HG03066 (cell line): Measurements from ENCODE around the gene GPRIN3.
"Not testable (repeated sequence)": the region's sequence is repeated elsewhere in the genome, so short reads cannot be mapped to it uniquely, and the experiment has no call there.

Source experiments
- ATAC-seq: cut with Tn5 transposase; IDR thresholded peaks from one replicate; pipeline ENCODE4 v1.9.1; 2021; ENCODE audit warnings: low read depth; ENCODE audit not compliant: unreplicated experiment

GPRIN3 gene

DNA sequence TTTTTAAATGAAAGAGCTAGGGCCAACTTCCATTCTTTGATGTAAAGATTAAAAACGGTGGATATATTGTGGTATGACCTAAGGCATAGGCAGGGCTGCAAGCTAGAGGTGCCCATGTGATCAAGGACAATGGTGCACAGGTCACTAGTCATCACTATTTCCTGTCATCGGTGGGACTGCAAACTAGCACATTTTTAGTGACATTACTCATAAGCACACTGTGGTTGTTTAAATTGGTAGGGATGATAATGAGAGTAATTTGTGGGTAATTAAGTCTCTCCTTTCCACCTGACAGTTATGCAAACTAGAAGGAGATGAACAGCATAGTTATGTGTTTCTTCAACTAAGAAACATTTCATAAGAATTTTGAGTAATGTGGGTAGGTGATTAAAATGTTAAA is 85.4 kb downstream of the GPRIN3 start:
- no peak for ATAC-seq

DNA sequence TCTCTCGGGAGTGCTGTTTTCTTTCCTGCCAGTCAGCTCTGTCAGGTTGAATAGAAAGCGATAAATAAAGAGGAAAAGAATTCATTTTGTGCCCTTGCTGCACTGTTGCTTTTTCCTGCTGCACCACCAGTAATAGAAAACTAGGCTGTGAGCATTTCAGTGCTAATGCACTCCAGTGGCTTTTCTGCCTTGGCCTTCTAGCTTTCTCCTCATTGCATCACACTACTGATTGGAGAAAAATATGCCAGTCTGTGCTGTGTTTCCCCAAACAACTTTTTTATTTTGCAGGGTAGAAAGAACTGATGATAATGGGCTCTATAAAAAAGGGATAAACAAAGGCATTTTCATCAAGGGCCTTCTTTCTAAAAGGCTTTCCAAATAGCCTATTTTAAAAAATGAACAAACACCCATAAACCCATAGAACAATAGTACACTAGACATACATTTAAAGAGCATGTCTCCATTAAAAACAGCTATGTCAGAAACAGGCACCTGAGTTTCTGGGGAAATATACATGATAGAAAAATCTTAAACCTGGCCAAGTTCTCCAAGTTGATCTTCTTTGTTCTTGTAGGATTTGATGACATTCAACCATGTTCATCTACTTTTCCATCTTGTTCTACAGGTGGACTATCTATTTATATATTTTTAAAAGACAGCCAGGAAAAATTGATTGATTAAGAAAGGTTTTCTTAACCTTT is 86.3 kb downstream of the GPRIN3 start:
- ATAC-seq, result no peak

DNA sequence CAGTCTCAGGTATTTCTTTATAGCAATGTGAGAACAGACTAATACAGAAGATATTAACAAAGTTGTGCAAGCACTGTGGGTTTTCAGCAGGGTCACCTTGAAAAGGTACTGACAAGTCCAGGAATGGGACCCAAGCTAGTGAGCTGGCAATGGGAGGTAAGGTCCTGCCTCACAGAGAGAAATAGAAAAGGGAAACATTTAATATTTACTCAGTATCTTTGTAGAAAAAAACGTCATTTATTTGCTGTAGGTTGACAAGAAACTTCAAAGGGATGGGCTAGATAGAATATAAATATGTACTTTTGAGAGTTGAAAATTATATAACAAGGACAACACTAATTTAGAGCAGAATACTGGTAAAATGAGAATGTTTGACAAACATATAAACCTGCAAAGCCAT is 89.0 kb downstream of the GPRIN3 start:
- no peak for ATAC-seq

DNA sequence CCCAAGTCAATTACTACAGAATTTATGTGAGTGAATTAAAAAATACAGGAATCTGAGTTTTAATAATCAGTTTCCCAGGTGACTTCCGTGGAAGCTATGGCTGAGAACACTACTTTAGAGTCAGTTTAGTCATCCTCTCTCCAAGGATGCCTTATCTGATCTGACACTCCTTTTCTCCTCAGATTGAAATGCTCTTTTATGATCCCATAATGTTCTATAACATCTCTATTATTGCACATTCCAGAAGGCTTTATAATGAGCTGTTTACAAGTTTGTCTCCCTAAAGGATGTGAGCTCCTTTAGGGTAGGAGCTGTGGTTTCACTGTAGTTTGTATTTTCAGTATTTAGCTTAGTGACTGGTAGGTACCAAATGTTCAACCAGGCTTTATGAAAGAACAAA is 90.0 kb downstream of the GPRIN3 start:
- no peak for ATAC-seq

DNA sequence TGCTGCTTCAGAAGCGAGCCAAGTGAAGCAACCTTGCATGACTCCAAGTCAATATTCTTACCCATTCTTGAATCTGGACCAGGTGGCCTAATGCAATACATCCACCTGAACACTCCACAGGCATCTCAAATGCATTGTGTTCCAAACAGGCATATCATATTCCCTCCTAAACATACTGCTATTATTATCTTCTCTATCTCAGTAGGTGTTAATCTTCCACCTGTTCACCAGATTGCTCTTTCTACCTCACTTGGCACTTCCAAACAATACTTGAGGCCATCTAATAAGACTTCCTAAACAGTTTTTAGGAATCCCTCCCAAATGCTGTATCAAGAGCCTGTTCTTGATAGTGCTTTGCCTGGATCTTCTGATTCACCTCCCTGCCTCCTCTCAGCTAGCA is 90.7 kb downstream of the GPRIN3 start:
- ATAC-seq, result no peak

DNA sequence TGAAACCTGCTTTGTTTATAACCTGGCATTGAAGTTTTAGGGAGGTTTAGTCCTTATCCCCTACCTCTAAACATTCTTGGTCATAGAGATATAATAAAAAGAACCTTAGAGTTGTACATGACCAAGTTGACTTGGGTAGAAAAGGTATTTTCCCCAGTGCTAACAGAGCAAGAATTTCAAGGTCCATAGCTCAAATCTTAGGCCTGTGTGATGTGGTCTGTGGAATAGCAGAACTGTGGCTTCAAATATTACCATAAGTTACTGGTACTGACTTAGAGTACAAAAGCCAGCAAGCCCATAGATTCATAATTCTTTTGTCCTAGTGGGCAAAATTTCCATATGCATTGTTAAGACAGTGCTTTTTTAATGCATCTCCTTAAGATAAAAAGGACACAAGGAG is 91.2 kb downstream of the GPRIN3 start:
- no peak for ATAC-seq

DNA sequence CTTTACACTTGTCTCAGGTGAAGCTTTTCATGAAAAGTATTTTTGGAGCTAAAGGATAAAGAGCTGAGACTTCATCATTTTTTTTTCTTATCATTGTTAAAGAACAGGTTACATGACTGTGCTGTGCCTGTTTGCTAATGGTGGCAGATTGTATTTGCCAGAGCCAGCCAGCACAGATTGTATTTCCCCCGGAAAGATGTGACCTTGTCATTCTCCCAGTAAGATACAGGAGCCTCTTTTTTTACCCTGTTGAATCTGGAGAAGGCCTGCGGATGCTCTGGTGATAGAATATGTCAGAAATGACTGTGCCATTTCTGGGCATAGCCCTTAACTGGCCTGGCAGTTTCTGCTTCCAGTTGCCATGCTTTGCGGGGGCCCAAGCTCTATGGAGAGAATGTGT is 91.9 kb downstream of the GPRIN3 start:
- no peak for ATAC-seq

DNA sequence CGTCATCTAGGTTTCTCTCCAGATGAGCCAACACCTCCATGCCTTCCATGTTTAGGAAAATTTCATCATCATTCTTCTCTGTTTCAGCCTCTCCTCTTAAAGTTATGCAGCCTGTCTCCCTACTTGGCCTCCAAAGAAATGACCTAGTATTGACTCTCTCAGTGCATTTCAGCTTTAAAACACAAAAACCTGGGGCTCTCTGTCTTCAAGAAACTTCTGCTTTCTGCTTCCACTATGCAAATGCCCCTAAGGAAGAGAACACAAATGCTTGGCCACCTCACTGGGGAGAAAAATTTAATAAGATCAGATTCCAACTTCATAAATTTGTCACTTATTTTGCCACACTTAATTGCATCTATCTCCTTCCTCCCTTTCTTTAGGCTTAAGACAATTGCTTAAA is 93.3 kb downstream of the GPRIN3 start:
- no peak for ATAC-seq

DNA sequence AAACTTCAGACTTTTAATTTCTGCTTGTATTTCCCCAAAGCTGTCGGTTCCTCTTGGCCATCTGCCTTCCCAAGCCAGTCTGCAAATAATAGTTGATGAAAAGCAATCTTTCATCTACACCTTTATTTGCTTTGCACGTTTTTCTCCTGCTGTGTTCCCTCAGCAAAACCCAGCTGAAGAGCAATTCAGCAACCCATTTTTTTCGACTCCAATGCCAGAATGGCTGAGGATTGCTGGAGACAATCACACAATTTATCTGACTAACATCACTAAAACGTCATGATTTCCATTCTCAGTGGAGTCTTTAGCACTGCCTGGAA is 94.3 kb downstream of the GPRIN3 start:
- no peak for ATAC-seq

DNA sequence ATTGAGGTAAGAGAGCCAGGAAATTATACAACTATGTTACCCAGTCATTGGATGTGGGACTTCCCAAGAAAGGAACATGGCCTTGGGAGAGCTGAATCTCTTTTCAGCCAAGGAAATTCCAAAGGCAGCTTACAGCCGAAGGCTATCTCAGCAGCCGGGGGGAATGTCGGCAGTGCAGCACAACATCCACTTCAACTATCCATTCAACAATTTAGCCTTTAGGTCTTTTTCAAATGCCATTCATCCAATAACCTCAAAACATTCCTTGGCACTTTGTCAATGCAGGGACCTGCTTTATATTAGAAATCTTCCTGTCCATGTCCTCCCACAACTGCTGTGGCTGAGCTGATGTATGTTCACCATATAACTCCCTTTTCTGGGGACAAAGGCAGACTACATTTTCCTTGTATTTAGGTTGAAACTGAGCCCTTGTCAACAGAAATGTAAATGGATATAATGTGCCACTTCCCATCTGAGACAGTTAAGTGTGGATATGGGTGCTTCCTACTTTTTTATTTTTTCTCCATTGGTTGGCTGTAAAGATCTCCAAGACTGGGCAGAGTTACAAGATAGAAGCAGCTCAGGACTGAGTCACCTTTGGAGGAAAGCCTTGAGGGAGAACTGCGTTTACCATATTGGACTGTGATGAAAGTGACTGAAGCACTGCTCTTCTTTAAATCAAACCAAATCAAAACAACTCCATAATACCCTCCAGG is 94.8 kb downstream of the GPRIN3 start:
- ATAC-seq, result no peak

DNA sequence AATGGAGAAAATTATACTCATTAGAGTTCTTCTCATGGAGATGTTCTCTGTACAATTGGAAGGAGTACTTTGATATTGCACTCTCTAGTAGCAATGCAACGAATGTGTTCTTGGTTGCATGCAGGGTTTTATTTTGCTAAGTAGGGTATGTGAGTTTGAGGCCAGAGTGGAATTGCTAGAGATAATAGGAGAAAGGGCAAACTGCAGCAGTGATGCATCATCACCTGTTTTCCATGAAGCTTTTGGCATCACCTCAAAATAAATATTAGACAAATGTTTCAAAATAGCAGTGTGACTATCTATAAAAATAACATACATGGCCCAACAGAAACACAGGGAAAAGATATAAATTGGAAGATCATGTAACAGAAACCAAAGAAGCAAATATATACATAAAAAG is 103.0 kb downstream of the GPRIN3 start:
- no peak for ATAC-seq

DNA sequence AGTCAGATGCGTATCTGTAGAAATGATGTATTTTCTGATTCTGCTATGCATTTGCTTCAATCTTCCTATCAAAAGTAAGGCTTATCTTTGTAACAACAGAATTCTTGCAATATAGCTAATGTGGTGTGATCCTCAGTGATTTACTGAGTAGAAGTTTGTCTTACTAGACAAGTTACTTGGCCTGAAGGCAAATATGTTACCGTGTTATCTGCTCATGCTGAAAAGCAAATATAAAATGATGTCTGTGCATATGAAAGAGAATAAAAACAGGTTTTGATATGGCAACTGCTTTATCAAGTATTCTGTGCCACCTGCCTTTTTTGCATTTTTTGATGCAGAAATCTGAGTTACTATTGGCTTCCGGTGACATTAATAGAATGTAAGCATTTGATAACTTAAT is 103.7 kb downstream of the GPRIN3 start:
- ATAC-seq, result no peak

DNA sequence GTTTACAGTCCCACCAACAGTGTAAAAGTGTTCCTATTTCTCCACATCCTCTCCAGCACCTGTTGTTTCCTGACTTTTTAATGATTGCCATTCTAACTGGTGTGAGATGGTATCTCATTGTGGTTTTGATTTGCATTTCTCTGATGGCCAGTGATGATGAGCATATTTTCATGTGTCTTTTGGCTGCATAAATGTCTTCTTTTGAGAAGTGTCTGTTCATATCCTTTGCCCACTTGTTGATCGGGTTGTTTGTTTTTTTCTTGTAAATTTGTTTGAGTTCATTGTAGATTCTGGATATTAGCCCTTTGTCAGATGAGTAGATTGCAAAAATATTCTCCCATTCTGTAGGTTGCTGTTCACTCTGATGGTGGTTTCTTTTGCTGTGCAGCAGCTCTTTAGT is 108.2 kb downstream of the GPRIN3 start:
- ATAC-seq, result not testable (repeated sequence)

DNA sequence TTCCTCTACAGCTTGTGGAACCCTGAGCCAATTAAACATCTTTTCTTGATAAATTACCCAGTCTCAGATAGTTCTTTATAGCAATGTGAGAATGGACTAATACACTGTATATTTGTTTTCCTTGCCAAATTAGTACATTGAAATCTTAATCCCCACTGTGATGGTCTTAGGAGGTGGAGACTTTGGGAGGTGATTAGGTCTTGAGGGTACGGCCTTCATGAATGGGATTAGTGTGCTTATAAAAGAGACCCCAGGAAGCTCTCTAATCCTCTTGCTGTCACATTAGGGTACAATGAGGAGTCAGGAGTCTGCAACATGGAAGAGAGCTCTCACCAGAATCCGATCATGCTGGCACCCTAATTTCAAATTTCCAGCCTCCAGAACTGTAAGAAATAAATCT is 109.7 kb downstream of the GPRIN3 start:
- ATAC-seq, result no peak

DNA sequence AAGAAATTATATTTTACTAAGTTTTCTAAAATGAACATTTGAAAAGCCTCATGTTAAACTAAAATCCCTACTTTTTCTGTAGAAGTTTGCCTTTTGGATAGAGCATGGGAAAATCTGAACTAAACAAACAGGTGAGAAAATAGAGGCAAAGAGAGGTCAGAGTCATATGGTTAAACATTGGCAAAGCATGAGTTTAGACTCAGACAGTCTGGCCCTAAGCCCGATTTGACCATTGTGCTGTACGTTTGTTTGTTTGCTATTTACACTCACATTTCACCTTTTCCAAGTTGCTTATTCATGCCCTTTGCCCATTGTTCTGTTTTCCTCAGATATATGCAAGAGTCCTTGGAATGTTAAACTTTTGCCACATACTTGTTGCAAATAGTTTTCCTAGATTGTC is 110.9 kb downstream of the GPRIN3 start:
- no peak for ATAC-seq

DNA sequence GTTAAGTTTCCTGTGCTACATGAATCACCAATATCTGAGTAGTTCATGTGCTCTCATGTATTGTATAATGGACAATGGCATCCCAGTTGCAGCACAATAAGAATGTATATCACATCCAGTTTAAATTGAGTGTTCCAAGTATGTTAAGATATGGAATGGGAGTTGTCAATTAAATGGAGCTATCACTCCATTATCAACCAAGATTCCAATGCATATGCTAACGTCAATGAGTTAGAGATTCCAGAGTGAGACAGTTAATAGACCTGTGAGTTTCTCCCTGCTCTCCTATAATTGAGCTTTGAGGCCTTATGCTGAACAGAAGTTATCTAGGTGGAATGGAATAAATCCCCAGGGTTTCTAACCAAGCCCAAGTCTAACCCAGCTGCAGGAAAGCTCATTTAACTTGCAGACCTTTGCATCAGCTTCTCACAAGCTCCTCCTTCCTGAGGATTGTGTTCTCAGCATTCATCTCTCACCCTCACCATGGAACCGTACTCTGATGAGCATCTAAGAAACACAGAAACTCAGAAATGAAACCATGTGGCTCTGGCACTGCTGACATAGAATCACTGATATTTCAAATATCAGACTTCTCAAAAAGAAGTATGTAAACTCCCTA is 111.4 kb downstream of the GPRIN3 start:
- ATAC-seq, result no peak

DNA sequence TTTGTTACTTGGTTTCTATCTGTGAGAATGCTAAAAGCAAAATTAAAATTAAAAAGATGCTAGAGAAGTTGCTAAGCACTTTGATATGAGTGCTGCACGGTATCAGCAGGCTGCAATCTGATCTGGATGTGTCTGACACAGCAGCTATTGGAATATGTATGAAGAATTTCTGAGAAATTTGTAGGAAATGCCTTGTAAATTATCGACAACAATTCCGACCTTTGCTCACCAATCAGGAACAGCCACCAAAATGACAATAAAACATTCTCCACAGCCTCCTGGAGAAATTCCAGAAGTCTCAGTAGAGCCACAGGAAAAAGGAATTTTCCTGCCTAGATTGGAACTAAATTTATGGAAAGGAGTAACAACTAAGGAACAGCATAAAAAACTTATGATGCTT is 113.8 kb downstream of the GPRIN3 start:
- ATAC-seq, result no peak
